HG03039 (cell line): ENCODE results near the gene SUB1.

Source experiments
- ATAC-seq: cut with Tn5 transposase; IDR thresholded peaks from one replicate; pipeline ENCODE4 v1.9.1; 2021; ENCODE audit warnings: mild to moderate bottlenecking, moderate library complexity; ENCODE audit not compliant: unreplicated experiment

The SUB1 gene

DNA sequence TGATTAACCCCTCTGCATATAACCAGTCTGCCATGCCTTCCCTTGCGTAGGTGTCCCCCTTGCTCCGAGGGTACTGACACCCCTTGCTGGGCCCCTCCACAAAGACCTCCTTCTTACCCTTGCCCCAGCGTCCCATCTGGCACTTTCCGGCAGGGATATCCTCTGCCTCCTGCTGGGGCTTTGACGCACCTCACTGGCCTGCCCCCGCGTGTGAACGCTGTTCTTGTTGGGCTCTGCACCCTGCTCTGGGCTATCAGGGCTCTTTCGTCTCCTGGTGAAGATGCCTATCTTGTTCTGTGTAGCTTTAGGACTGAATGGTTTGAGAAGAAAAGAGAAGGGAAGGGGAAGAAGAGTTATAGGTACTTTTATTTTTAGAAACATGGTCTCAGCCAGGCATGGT is 53.0 kb downstream of the SUB1 start:
- no peak for ATAC-seq

GRCh38 chr5:32639943-32640342 is 54.6 kb downstream of the SUB1 start:
- no peak for ATAC-seq

- no peak for ATAC-seq
Observed at GRCh38 chr5:32642276-32643002, 57.1 kb downstream of the SUB1 start.

DNA sequence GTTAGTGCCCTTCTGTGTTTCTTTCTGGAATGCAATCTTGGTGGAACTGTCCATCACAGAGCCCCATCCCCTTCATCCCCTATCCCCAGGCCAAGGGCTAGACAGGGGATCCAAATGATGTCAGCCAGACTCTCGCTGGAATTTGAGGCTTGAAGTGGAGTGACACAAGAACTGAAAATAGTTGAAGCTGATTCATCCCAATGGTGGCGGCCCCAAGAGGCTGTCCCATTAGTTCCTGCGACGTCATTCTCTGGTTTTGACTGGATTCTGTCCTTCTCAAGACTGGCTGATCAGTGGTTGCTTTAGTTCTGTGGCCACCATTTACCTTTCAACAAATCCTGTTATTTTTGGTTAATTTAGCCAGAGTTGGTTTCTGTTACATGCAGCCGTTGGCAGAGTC is 59.9 kb downstream of the SUB1 start:
- ATAC-seq, result no peak

DNA sequence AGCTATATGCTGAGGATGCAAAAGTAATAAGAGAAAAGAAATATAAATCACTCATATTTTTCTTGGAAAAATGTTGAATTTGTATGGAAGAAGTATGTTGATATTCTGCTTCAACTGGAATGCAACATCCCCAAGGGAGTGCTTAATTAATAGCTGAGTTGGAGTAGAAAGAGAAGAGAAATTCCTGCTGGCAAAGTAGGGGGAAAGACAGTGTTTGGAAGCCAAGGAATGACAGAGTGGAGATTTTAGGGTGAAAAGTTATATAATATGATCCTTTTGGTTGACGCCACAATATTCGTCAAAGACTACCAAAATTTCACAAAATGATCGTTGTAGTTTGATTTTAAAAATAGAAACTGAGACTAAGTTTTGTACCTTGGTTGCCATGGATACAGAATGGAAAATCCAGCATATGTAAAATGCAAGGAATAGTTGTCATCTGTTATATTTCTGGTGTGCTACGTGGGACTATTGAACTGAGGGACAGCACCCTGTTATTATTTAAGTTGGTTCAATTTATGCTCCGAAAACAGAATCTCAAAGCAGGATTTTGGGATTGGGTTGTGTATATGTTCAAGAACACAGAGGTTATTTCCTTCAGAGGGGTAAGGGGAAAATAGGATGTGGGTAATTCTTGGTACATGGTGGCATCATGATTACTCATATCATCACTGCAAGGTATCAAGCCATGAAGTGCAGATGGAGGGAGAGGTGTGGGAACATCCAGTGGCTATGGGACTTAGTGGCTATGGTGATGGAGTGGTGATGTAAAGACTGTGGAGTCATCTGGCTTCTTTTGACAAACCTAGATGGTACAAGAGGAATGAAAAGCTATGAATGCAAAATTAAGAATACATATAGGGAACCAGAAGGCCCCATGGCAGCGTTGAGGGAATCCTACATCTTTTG is 61.0 kb downstream of the SUB1 start:
- ATAC-seq, result no peak

- no peak for ATAC-seq
Observed at GRCh38 chr5:32651088-32651487, 65.7 kb downstream of the SUB1 start.

DNA sequence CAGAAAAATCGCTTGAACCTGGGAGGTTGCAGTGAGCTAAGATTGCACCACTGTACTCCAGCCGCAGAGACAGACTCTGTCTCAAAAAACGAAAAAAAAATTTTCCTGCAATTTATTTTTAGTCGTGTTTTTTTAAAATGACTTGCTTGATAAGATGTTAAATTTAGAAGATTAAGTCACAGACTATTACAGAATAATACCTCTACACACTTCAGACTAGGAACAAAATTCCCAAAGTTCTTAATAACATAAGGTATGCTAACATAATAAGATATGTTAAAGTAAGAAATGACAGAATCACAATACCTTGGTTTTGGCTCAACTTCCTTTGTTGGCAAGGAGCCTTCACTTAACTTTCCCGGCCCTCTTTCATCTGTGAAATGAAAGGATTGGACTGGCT is 66.3 kb downstream of the SUB1 start:
- no peak for ATAC-seq
